Measurements from ENCODE around the gene MST1. TPM values are rescaled to one million over a fixed set of nuclear protein-coding genes. Genes with fewer than 3 reads are reported as not detected.

The MST1 gene
- total RNA-seq, 1 experiment from 2014 or later: 1.7 TPM

- Histone ChIP-seq H3K9me3 (ENCODE audit: low read length) (no peaks in the 10 kb centered on the region), H3F3A (ENCODE audit: low read length, unreplicated experiment) (no peaks in the 10 kb centered on the region), H3K36me3 (ENCODE audit: low read depth, low read length) (no peaks in the 10 kb centered on the region), H3K4me2 (ENCODE audit: low read length) (peak overlapping the region; percentile 32; the same call in 1 of the 2 replicates), H3K4me1 (ENCODE audit: insufficient read depth, low read length) (peaks cover 8% of the 10 kb centered on the region), H3K79me2 (ENCODE audit: low read length) (no peaks in the 10 kb centered on the region), H3K27me3 (ENCODE audit: low read length) (no peaks in the 10 kb centered on the region), H3K9me2 (replicated peaks; ENCODE audit: low read length) (no peaks in the 10 kb centered on the region), H3K27ac (ENCODE audit: low read length) (no peak overlapping the region), H3K4me3 (ENCODE audit: low read length) (no peak overlapping the region), H3K9ac (ENCODE audit: low read length) (no peak overlapping the region), H2AFZ (ENCODE audit: low read length) (0 out of 2 replicates have a peak overlapping the region, but pooled peaks have one; percentile 3), H4K20me1 (ENCODE audit: low read length) (no peaks in the 10 kb centered on the region)
- ChIA-PET POLR2A (ENCODE audit: unreplicated experiment) (interaction anchor here (0.5 to 0.6 kb wide), 2 partner anchors 45 to 518 kb away, joined by 3 to 4 read pairs; no protein-coding TSS in a partner anchor), CTCF (interaction anchor here (0.6 kb wide), 1 partner anchor 33 kb away, joined by 3 read pairs; no protein-coding TSS in a partner anchor)
- ATAC-seq (peak; percentile 98), DNase-seq (peak; percentile 78)
- BruUV-seq (replicated peaks): no TSS peak
- TF ChIP-seq EZH2phosphoT487 (IDR thresholded peaks at IDR 0.05; ENCODE audit: borderline replicate concordance, low read length) (no peak), EZH2 (IDR thresholded peaks at IDR 0.05; ENCODE audit: low read length, unreplicated experiment) (no peak), CTCF (conservative IDR thresholded peaks at IDR 0.05; ENCODE audit: low read depth, low read length) (no peak)
- intact Hi-C loops (cut with micrococcal nuclease): loop anchor here (1.0 kb wide), 1 partner anchor 33 kb away; no protein-coding TSS in a partner anchor
Observed at GRCh38 chr3:49638445-49638844, 50.8 kb downstream of the MST1 start.

DNA sequence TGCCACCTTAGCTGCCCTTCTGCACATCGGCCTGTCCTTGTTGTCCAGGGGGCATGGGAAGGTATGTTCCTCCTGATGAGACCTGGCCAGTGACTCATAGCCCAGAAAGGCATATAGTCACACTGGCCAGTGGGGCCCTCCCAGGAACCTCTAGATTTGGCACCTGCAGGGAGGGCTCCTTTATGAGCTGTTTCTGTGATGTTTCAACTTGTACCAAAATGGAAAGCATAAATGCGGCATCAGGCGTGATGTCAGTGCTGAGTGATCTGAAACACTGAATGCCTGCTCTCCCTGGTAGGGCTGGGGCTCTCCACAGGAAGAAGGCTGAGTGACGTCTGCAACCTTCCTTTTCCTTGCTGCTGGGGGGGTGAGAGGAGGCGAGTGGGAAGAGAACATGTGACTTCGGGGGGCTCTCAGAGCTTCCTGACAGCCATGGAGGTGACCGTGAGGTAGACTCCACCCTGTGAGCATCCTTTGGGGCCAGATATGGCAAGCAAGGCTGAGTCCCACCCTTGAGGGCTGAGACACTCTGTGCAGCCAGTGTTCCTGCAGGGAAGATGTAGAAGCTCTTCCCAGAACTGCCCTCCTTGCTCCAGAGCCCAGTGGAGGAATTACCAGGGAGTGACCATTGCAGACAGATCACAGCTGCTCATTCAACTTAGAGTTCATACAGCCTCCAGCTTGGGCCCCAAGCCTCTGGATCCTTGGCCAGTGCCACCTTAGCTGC is 52.2 kb downstream of the MST1 start:
- Histone ChIP-seq H3K4me1 (ENCODE audit: insufficient read depth, low read length) (peaks cover 8% of the 10 kb centered on the region), H3K9ac (ENCODE audit: low read length) (no peak overlapping the region), H3K27ac (ENCODE audit: low read length) (no peak overlapping the region), H3F3A (ENCODE audit: low read length, unreplicated experiment) (no peaks in the 10 kb centered on the region), H3K27me3 (ENCODE audit: low read length) (no peaks in the 10 kb centered on the region), H3K36me3 (ENCODE audit: low read depth, low read length) (no peaks in the 10 kb centered on the region), H2AFZ (ENCODE audit: low read length) (no peak overlapping the region), H3K4me3 (ENCODE audit: low read length) (no peak overlapping the region), H3K9me2 (replicated peaks; ENCODE audit: low read length) (no peaks in the 10 kb centered on the region), H3K9me3 (ENCODE audit: low read length) (no peaks in the 10 kb centered on the region), H3K79me2 (ENCODE audit: low read length) (no peaks in the 10 kb centered on the region), H4K20me1 (ENCODE audit: low read length) (no peaks in the 10 kb centered on the region), H3K4me2 (ENCODE audit: low read length) (no peak overlapping the region)
- intact Hi-C loops (cut with micrococcal nuclease): no loop called here
- DNase-seq (peak; percentile 25), ATAC-seq (peak; percentile 23; the same call in 1 of the 2 replicates)
- ChIA-PET CTCF (no interaction called here), POLR2A (ENCODE audit: unreplicated experiment) (no interaction called here)
- no TSS peak for BruUV-seq (replicated peaks)
- TF ChIP-seq CTCF (conservative IDR thresholded peaks at IDR 0.05; ENCODE audit: low read depth, low read length) (no peak), EZH2phosphoT487 (IDR thresholded peaks at IDR 0.05; ENCODE audit: borderline replicate concordance, low read length) (no peak), EZH2 (IDR thresholded peaks at IDR 0.05; ENCODE audit: low read length, unreplicated experiment) (no peak)

DNA sequence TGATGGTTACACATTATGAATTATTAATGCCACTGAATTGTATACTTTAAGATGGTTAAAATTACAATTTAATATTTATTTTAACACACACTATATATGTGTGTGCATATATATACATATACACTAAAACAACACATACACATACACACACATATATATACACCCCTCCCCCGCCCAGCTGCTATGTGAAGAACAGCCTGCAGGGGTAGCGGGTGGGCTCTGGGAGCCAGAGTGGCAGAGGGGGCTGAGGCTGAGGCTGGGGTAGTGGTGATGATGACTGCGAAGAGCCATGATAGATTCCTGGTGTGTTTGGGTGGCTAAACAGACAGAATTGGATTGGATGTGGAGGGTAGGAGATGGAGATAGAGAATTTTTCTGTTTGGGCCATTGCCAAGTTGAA is 54.5 kb downstream of the MST1 start:
- H3K79me2 ChIP-seq (ENCODE audit: low read length): no peaks in the 10 kb centered on the region
- CTCF ChIA-PET: no interaction called here
- no peak overlapping the region for H3K27ac ChIP-seq (ENCODE audit: low read length)
- no TSS peak for BruUV-seq (replicated peaks)
- no peak overlapping the region for H3K4me3 ChIP-seq (ENCODE audit: low read length)
- POLR2A ChIA-PET (ENCODE audit: unreplicated experiment): no interaction called here
- H3K9me3 ChIP-seq (ENCODE audit: low read length): no peaks in the 10 kb centered on the region
- intact Hi-C loops (cut with micrococcal nuclease): no loop called here
- no peak overlapping the region for H3K9ac ChIP-seq (ENCODE audit: low read length)
- no peak overlapping the region for H3K4me2 ChIP-seq (ENCODE audit: low read length)
- H3K9me2 ChIP-seq (replicated peaks; ENCODE audit: low read length): no peaks in the 10 kb centered on the region
- ATAC-seq (no peak), DNase-seq (no peak)
- no peak overlapping the region for H2AFZ ChIP-seq (ENCODE audit: low read length)
- TF ChIP-seq CTCF (conservative IDR thresholded peaks at IDR 0.05; ENCODE audit: low read depth, low read length): no peak
- TF ChIP-seq EZH2 (IDR thresholded peaks at IDR 0.05; ENCODE audit: low read length, unreplicated experiment): no peak
- TF ChIP-seq EZH2phosphoT487 (IDR thresholded peaks at IDR 0.05; ENCODE audit: borderline replicate concordance, low read length): no peak
- peaks cover 18% of the 10 kb centered on the region for H3K4me1 ChIP-seq (ENCODE audit: insufficient read depth, low read length)
- H4K20me1 ChIP-seq (ENCODE audit: low read length): no peaks in the 10 kb centered on the region
- H3K36me3 ChIP-seq (ENCODE audit: low read depth, low read length): no peaks in the 10 kb centered on the region
- no peaks in the 10 kb centered on the region for H3F3A ChIP-seq (ENCODE audit: low read length, unreplicated experiment)
- H3K27me3 ChIP-seq (ENCODE audit: low read length): no peaks in the 10 kb centered on the region
